ENCODE results near the gene ZNF697. TPM values are rescaled to one million over a fixed set of nuclear protein-coding genes. Genes with fewer than 3 reads are reported as not detected.

The ZNF697 gene
- total RNA-seq, 4 donors from 2014 or later, result 10.8 to 17.9 (median 11.9) TPM

DNA sequence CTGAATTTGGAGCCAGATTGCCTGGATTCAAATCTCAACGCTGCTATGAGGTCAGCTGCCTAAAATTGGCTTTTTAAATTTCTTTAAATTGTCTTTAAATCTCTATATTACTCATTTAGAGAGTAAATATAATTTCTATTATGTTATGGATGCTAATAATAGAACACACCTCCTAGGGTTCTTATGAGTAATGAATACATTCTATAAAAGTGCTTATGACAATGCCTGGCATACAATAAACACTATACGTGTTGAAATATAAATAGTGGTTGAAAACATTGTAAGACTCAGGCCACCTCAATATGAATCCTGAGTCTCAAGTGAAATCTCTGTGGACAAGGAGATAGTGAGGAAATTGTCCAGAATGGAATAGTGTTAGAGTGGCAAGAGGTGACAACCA lies 32.7 kb upstream of the ZNF697 start:
- H3K36me3 ChIP-seq, result no peaks in the 10 kb centered on the region
- TF ChIP-seq POLR2A (IDR thresholded peaks at IDR 0.05), result no peak
- TF ChIP-seq, protein P1, sequence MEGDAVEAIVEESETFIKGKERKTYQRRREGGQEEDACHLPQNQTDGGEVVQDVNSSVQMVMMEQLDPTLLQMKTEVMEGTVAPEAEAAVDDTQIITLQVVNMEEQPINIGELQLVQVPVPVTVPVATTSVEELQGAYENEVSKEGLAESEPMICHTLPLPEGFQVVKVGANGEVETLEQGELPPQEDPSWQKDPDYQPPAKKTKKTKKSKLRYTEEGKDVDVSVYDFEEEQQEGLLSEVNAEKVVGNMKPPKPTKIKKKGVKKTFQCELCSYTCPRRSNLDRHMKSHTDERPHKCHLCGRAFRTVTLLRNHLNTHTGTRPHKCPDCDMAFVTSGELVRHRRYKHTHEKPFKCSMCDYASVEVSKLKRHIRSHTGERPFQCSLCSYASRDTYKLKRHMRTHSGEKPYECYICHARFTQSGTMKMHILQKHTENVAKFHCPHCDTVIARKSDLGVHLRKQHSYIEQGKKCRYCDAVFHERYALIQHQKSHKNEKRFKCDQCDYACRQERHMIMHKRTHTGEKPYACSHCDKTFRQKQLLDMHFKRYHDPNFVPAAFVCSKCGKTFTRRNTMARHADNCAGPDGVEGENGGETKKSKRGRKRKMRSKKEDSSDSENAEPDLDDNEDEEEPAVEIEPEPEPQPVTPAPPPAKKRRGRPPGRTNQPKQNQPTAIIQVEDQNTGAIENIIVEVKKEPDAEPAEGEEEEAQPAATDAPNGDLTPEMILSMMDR (IDR thresholded peaks at IDR 0.05), result no peak
- H3K9me3 ChIP-seq, result no peaks in the 10 kb centered on the region
- H3K4me1 ChIP-seq, result no peaks in the 10 kb centered on the region
- intact Hi-C loops (cut with DNase I), result no loop called here
- H3K27ac ChIP-seq, result no peak overlapping the region
- no peak for DNase-seq
- no peaks in the 10 kb centered on the region for H3K27me3 ChIP-seq
- WGBS, 2 donors, result 88 to 90% methylated on average over 2 of the region's 2 CpGs
- no peak overlapping the region for H3K4me3 ChIP-seq (replicated peaks in 1 of 3)

DNA sequence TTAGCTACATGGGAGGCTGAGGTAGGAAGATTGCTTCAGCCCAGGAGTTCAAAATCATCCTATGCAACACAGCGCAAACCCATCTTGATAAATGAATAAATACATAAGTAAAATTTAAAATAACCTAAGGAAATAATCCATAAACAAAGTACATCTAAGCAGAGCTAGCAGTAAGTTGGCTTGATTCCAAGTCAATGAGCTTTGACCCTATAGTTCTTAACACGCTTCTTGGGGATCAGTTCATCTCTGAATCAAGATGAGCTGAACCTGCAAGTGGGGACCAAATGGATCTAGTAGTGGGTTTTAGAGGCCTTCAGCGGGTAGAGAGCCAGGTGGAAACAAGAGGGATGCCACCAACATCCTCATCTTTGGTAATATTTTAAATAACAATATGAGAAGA lies 32.1 kb upstream of the ZNF697 start:
- Histone ChIP-seq H3K36me3 (no peaks in the 10 kb centered on the region), H3K9me3 (no peaks in the 10 kb centered on the region), H3K4me3 (replicated peaks in 1 of 3) (no peak overlapping the region), H3K27me3 (no peaks in the 10 kb centered on the region), H3K27ac (no peak overlapping the region), H3K4me1 (peaks cover under 1 to 2% of the 10 kb centered on the region in 2 donors)
- TF ChIP-seq, protein P1 (IDR thresholded peaks at IDR 0.05), result no peak
- TF ChIP-seq POLR2A (IDR thresholded peaks at IDR 0.05), result no peak
- no peak for DNase-seq
- 95 to 98% methylated on average over 3 of the region's 3 CpGs for WGBS, 2 donors
- intact Hi-C loops (cut with DNase I), result no loop called here

- H3K9me3 ChIP-seq, result no peaks in the 10 kb centered on the region
- H3K4me1 ChIP-seq, result peaks cover 3 to 5% of the 10 kb centered on the region in 2 donors
- intact Hi-C loops (cut with DNase I), result no loop called here
- TF ChIP-seq, protein P1 (IDR thresholded peaks at IDR 0.05), result no peak
- TF ChIP-seq POLR2A (IDR thresholded peaks at IDR 0.05), result no peak
- WGBS, 2 donors, result 96% methylated on average over 1 of the region's 1 CpG
- no peaks in the 10 kb centered on the region for H3K36me3 ChIP-seq
- H3K4me3 ChIP-seq (replicated peaks in 1 of 3), result no peak overlapping the region
- H3K27ac ChIP-seq, result no peak overlapping the region
- no peak for DNase-seq
- H3K27me3 ChIP-seq, result no peaks in the 10 kb centered on the region
Observed at GRCh38 chr1:119679223-119679622, 31.2 kb upstream of the ZNF697 start.

DNA sequence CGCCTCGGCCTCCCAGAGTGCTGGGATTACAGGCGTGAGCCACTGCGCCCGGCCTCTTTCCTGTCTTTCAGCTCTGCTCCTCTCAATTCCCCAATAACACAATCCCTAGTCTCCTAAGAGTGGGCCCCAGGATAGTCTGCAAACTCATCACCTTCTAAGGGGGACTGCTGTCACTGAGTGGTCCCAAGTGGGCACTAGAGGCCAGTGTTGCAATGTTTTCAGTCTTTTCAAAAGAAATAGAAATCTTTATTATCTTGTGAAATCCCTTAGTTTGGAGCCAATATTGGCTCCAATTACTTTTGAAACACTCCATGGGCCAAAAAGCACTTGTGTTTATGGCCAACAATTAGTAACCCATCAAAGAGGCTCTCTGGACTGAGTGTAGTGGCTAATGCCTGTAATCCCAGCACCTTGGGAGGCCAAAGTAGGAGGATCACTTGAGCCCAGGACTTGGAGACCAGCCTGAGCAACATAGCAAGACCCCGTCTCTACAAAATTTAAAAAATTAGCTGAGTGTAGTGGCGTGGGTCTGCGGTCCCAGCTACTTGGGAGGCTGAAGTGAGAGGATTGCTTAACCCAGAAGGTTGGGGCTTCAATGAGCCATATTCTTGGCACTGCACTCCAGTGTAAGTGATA lies 28.6 kb upstream of the ZNF697 start:
- peaks cover 3 to 5% of the 10 kb centered on the region in 2 donors for H3K4me1 ChIP-seq
- WGBS, 2 donors, result 84% methylated on average over 8 of the region's 8 CpGs
- H3K9me3 ChIP-seq, result no peaks in the 10 kb centered on the region
- no peaks in the 10 kb centered on the region for H3K27me3 ChIP-seq
- H3K27ac ChIP-seq, result no peak overlapping the region
- DNase-seq, result no peak
- intact Hi-C loops (cut with DNase I), result no loop called here
- H3K4me3 ChIP-seq (replicated peaks in 1 of 3), result no peak overlapping the region
- H3K36me3 ChIP-seq, result no peaks in the 10 kb centered on the region
- TF ChIP-seq, protein P1 (IDR thresholded peaks at IDR 0.05), result no peak
- TF ChIP-seq POLR2A (IDR thresholded peaks at IDR 0.05), result no peak

Data from thyroid gland (tissue), 4 donors.